HEK293 (cell line): Measurements from ENCODE around the gene COPG2.
"Not testable (repeated sequence)": the region's sequence is repeated elsewhere in the genome, so short reads cannot be mapped to it uniquely, and the experiment has no call there.

Experiments used
- CTCF ChIA-PET: fragments of 350-600 bp; formaldehyde crosslinking; extraction: SDS; loops from one replicate; lab custom pipeline; 2021; ENCODE audit warnings: antibody characterized with exemption; lab: Yijun Ruan, JAX
- POLR2A ChIA-PET: fragments of 300-600 bp; formaldehyde crosslinking; extraction: SDS; loops from one replicate; lab custom pipeline; 2020; ENCODE audit warnings: antibody characterized with exemption, inconsistent platforms; lab: Yijun Ruan, JAX
- H3K27ac ChIP-seq: fragments of 200-500 bp; sonication (Bioruptor generic); 2 replicates; pipeline ENCODE4 v1.5.1; 2014; ENCODE audit warnings: low read depth, low read length, control low read depth, inconsistent platforms; ENCODE audit errors: extremely low read depth
- H3K36me3 ChIP-seq, 2 experiments: fragments of 200-500 bp in 1 of 2; sonication (Bioruptor generic) in 1 of 2; 1 replicate in 1 of 2; 2 replicates in 1 of 2; pipeline ENCODE4 v1.5.1; 2014 to 2017; ENCODE audit warnings: inconsistent platforms in 2 of 2, low read length in 2 of 2; ENCODE audit not compliant: control insufficient read depth in 2 of 2, insufficient read depth in 1 of 2
- H3K4me1 ChIP-seq: fragments of 200-500 bp; sonication (Bioruptor generic); 2 replicates; pipeline ENCODE4 v1.5.1; 2014; ENCODE audit warnings: mild to moderate bottlenecking, low read length, inconsistent platforms; ENCODE audit not compliant: control insufficient read depth, insufficient read depth
- H3K4me3 ChIP-seq: 2 replicates; pipeline ENCODE4 v1.5.1; 2011; ENCODE audit warnings: low read depth, mild to moderate bottlenecking, control low read depth, low read length, moderate library complexity
- H3K9me3 ChIP-seq: fragments of 200-500 bp; sonication (Bioruptor generic); 2 replicates; pipeline ENCODE4 v1.5.1; 2014; ENCODE audit warnings: low read depth, low read length, inconsistent platforms; ENCODE audit not compliant: control insufficient read depth, insufficient read depth
- ZBTB8A ChIP-seq: fragments of 450-650 bp; formaldehyde crosslinking; IDR thresholded peaks from 2 replicates; pipeline ENCODE4 v1.5.1; 2016; ENCODE audit warnings: missing biosample characterization, missing genetic modification characterization
- ZNF140 ChIP-seq: fragments of 450-650 bp; formaldehyde crosslinking; IDR thresholded peaks from 2 replicates; pipeline ENCODE4 v1.5.1; 2016; ENCODE audit warnings: missing biosample characterization, missing genetic modification characterization
- ZNF19 ChIP-seq: fragments of 450-650 bp; formaldehyde crosslinking; IDR thresholded peaks from 2 replicates; pipeline ENCODE4; 2016; ENCODE audit warnings: missing biosample characterization, missing genetic modification characterization, low read depth
- ZNF266 ChIP-seq: fragments of 450-650 bp; formaldehyde crosslinking; IDR thresholded peaks from 2 replicates; pipeline ENCODE4 v1.5.1; 2016; ENCODE audit warnings: missing biosample characterization, missing genetic modification characterization, low read depth
- ZNF354C ChIP-seq: fragments of 450-650 bp; formaldehyde crosslinking; IDR thresholded peaks from 2 replicates; pipeline ENCODE4 v1.5.1; 2016; ENCODE audit warnings: missing biosample characterization, missing genetic modification characterization, low read depth, borderline replicate concordance
- ZNF404 ChIP-seq: fragments of 450-650 bp; formaldehyde crosslinking; IDR thresholded peaks from 2 replicates; pipeline ENCODE4 v1.5.1; 2017; ENCODE audit warnings: missing biosample characterization, missing genetic modification characterization
- ZNF416 ChIP-seq: fragments of 450-650 bp; formaldehyde crosslinking; IDR thresholded peaks from 2 replicates; pipeline ENCODE4 v1.5.1; 2016; ENCODE audit warnings: missing biosample characterization, missing genetic modification characterization
- ZNF426 ChIP-seq: fragments of 450-650 bp; formaldehyde crosslinking; IDR thresholded peaks from 2 replicates; pipeline ENCODE4 v1.5.1; 2017; ENCODE audit warnings: missing biosample characterization, missing genetic modification characterization, mild to moderate bottlenecking, inconsistent platforms, moderate library complexity
- ZNF501 ChIP-seq: fragments of 450-650 bp; formaldehyde crosslinking; IDR thresholded peaks from 2 replicates; pipeline ENCODE4 v1.5.1; 2016; ENCODE audit warnings: missing biosample characterization, missing genetic modification characterization
- ZNF555 ChIP-seq: fragments of 450-650 bp; formaldehyde crosslinking; conservative IDR thresholded peaks from 2 replicates; pipeline ENCODE4 v1.5.1; 2017; ENCODE audit warnings: missing biosample characterization, mild to moderate bottlenecking, missing genetic modification characterization, inconsistent platforms
- ZNF600 ChIP-seq: fragments of 450-650 bp; formaldehyde crosslinking; IDR thresholded peaks from 2 replicates; pipeline ENCODE4 v1.5.1; 2016; ENCODE audit warnings: missing biosample characterization, missing genetic modification characterization
- ZNF654 ChIP-seq: fragments of 450-650 bp; formaldehyde crosslinking; IDR thresholded peaks from 2 replicates; pipeline ENCODE4 v1.5.1; 2016; ENCODE audit warnings: low read depth, missing biosample characterization, missing genetic modification characterization
- ZNF791 ChIP-seq: fragments of 450-650 bp; formaldehyde crosslinking; IDR thresholded peaks from 2 replicates; pipeline ENCODE4 v1.5.1; 2016; ENCODE audit warnings: missing biosample characterization, missing genetic modification characterization
- ZXDB ChIP-seq: fragments of 450-650 bp; formaldehyde crosslinking; IDR thresholded peaks from 2 replicates; pipeline ENCODE4 v1.5.1; 2016; ENCODE audit warnings: missing biosample characterization, missing genetic modification characterization
- TF ChIP-seq, protein P1 (sequence below): fragments of 450-650 bp; formaldehyde crosslinking; IDR thresholded peaks from 2 replicates; pipeline ENCODE4 v1.5.1; 2016; ENCODE audit warnings: missing biosample characterization, missing genetic modification characterization
- TF ChIP-seq, protein P2 (sequence below): fragments of 450-650 bp; formaldehyde crosslinking; conservative IDR thresholded peaks from 2 replicates; pipeline ENCODE4 v1.5.1; 2016; ENCODE audit warnings: low read depth, missing biosample characterization, missing genetic modification characterization
- TF ChIP-seq, protein P3 (sequence below): fragments of 450-650 bp; formaldehyde crosslinking; IDR thresholded peaks from 2 replicates; pipeline ENCODE4 v1.5.1; 2016; ENCODE audit warnings: missing biosample characterization, missing genetic modification characterization
- TF ChIP-seq, protein P4 (sequence below): fragments of 450-650 bp; formaldehyde crosslinking; conservative IDR thresholded peaks from 2 replicates; pipeline ENCODE4 v1.5.1; 2016; ENCODE audit warnings: low read depth, missing biosample characterization, missing genetic modification characterization

COPG2 gene

DNA sequence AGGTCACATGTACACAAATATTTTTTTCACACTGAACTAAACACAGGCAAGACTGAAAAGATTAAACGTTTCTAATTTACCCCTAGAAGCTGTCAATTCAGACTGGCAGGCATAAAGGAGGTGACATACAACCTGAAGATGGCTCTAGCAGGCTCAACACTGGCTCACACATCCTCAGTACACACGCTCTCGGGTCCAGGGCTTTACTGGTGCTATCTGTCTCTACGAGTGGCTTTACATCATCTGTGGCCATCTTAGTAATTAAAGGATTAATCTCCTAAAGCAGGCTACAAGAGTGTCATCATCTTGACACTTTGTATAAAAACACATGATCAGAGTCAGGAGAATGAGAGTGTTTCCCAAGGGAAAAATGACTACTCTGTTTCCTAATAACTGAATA lies 57.3 kb downstream of the COPG2 start:
- H3K9me3 ChIP-seq = no peaks in the 10 kb centered on the region; the same call in 1 of the 2 replicates
- ChIA-PET CTCF (interaction anchor here (1.3 kb wide), 1 partner anchor 9 kb away, joined by 8 read pairs; no protein-coding TSS in a partner anchor), POLR2A (no interaction called here)
- no peak overlapping the region for H3K4me3 ChIP-seq
- H3K4me1 ChIP-seq = no peaks in the 10 kb centered on the region
- TF ChIP-seq ZNF654 (tag by site-specific recombination) = no peak
- TF ChIP-seq, protein P1, sequence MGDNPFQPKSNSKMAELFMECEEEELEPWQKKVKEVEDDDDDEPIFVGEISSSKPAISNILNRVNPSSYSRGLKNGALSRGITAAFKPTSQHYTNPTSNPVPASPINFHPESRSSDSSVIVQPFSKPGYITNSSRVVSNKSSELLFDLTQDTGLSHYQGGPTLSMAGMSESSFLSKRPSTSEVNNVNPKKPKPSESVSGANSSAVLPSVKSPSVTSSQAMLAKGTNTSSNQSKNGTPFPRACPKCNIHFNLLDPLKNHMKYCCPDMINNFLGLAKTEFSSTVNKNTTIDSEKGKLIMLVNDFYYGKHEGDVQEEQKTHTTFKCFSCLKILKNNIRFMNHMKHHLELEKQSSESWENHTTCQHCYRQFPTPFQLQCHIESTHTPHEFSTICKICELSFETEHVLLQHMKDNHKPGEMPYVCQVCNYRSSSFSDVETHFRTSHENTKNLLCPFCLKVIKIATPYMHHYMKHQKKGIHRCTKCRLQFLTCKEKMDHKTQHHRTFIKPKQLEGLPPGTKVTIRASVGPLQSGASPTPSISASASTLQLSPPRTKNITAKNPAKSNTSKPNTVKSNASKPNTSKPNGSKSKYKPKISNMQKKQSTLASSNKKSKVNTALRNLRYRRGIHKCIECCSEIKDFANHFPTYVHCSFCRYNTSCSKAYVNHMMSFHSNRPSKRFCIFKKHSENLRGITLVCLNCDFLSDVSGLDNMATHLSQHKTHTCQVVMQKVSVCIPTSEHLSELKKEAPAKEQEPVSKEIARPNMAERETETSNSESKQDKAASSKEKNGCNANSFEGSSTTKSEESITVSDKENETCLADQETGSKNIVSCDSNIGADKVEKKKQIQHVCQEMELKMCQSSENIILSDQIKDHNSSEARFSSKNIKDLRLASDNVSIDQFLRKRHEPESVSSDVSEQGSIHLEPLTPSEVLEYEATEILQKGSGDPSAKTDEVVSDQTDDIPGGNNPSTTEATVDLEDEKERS (tag by site-specific recombination) = no peak
- no peak for TF ChIP-seq ZNF416 (tag by site-specific recombination)
- no peak for TF ChIP-seq ZNF600 (tag by site-specific recombination)
- H3K36me3 ChIP-seq = peaks cover 17 to 45% of the 10 kb centered on the region in 2 experiments
- no peak overlapping the region for H3K27ac ChIP-seq

DNA sequence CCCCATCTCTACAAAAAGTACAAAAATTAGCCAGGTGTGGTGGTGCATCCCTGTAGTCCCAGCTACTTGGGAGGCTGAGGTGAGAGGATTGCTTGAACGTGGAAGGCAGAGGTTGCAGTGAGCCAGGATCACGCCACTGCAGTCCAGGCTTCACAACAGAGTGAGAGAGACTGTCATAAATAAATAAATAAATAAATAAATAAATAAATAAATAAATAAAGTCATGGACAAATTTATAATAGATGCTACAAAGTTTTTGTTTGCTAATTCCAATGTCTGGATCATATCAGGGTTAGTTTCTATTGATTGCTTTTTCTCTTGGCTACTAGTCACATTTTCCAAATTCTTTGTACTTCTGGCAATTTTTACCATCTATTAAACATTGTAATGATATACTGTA lies 61.5 kb downstream of the COPG2 start:
- H3K9me3 ChIP-seq, H3K4me3 ChIP-seq, H3K4me1 ChIP-seq, CTCF ChIA-PET, H3K27ac ChIP-seq: not testable (repeated sequence)
- POLR2A ChIA-PET = interaction anchor here (0.6 kb wide), 1 partner anchor 381 kb away, joined by 3 read pairs; no protein-coding TSS in a partner anchor
- H3K36me3 ChIP-seq = peaks cover 21 to 34% of the 10 kb centered on the region in 2 experiments
- TF ChIP-seq ZNF354C (tag by site-specific recombination) (0 out of 2 replicates have a peak, but pooled peaks have one; percentile 22), ZNF19 (tag by site-specific recombination) (0 out of 2 replicates have a peak, but pooled peaks have one; percentile 41), ZNF426 (peak; percentile 80), ZNF555 (tag by site-specific recombination) (peak; percentile 64), ZBTB8A (tag by site-specific recombination) (peak; percentile 48; the same call in 1 of the 2 replicates), ZXDB (tag by site-specific recombination) (peak; percentile 36; the same call in 1 of the 2 replicates), ZNF404 (tag by site-specific recombination) (0 out of 2 replicates have a peak, but pooled peaks have one; percentile 67), ZNF140 (tag by site-specific recombination) (peak; percentile 75), ZNF791 (0 out of 2 replicates have a peak, but pooled peaks have one; percentile 17), ZNF266 (tag by site-specific recombination) (peak; percentile 71; the same call in 1 of the 2 replicates), ZNF654 (tag by site-specific recombination) (peak; percentile 28), ZNF501 (tag by site-specific recombination) (0 out of 2 replicates have a peak, but pooled peaks have one; percentile 29)
- TF ChIP-seq, protein P2, sequence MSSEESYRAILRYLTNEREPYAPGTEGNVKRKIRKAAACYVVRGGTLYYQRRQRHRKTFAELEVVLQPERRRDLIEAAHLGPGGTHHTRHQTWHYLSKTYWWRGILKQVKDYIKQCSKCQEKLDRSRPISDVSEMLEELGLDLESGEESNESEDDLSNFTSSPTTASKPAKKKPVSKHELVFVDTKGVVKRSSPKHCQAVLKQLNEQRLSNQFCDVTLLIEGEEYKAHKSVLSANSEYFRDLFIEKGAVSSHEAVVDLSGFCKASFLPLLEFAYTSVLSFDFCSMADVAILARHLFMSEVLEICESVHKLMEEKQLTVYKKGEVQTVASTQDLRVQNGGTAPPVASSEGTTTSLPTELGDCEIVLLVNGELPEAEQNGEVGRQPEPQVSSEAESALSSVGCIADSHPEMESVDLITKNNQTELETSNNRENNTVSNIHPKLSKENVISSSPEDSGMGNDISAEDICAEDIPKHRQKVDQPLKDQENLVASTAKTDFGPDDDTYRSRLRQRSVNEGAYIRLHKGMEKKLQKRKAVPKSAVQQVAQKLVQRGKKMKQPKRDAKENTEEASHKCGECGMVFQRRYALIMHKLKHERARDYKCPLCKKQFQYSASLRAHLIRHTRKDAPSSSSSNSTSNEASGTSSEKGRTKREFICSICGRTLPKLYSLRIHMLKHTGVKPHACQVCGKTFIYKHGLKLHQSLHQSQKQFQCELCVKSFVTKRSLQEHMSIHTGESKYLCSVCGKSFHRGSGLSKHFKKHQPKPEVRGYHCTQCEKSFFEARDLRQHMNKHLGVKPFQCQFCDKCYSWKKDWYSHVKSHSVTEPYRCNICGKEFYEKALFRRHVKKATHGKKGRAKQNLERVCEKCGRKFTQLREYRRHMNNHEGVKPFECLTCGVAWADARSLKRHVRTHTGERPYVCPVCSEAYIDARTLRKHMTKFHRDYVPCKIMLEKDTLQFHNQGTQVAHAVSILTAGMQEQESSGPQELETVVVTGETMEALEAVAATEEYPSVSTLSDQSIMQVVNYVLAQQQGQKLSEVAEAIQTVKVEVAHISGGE (tag by site-specific recombination) = peak; percentile 70
- TF ChIP-seq, protein P3, sequence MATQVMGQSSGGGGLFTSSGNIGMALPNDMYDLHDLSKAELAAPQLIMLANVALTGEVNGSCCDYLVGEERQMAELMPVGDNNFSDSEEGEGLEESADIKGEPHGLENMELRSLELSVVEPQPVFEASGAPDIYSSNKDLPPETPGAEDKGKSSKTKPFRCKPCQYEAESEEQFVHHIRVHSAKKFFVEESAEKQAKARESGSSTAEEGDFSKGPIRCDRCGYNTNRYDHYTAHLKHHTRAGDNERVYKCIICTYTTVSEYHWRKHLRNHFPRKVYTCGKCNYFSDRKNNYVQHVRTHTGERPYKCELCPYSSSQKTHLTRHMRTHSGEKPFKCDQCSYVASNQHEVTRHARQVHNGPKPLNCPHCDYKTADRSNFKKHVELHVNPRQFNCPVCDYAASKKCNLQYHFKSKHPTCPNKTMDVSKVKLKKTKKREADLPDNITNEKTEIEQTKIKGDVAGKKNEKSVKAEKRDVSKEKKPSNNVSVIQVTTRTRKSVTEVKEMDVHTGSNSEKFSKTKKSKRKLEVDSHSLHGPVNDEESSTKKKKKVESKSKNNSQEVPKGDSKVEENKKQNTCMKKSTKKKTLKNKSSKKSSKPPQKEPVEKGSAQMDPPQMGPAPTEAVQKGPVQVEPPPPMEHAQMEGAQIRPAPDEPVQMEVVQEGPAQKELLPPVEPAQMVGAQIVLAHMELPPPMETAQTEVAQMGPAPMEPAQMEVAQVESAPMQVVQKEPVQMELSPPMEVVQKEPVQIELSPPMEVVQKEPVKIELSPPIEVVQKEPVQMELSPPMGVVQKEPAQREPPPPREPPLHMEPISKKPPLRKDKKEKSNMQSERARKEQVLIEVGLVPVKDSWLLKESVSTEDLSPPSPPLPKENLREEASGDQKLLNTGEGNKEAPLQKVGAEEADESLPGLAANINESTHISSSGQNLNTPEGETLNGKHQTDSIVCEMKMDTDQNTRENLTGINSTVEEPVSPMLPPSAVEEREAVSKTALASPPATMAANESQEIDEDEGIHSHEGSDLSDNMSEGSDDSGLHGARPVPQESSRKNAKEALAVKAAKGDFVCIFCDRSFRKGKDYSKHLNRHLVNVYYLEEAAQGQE = peak; percentile 55; the same call in 1 of the 2 replicates
- TF ChIP-seq, protein P4, sequence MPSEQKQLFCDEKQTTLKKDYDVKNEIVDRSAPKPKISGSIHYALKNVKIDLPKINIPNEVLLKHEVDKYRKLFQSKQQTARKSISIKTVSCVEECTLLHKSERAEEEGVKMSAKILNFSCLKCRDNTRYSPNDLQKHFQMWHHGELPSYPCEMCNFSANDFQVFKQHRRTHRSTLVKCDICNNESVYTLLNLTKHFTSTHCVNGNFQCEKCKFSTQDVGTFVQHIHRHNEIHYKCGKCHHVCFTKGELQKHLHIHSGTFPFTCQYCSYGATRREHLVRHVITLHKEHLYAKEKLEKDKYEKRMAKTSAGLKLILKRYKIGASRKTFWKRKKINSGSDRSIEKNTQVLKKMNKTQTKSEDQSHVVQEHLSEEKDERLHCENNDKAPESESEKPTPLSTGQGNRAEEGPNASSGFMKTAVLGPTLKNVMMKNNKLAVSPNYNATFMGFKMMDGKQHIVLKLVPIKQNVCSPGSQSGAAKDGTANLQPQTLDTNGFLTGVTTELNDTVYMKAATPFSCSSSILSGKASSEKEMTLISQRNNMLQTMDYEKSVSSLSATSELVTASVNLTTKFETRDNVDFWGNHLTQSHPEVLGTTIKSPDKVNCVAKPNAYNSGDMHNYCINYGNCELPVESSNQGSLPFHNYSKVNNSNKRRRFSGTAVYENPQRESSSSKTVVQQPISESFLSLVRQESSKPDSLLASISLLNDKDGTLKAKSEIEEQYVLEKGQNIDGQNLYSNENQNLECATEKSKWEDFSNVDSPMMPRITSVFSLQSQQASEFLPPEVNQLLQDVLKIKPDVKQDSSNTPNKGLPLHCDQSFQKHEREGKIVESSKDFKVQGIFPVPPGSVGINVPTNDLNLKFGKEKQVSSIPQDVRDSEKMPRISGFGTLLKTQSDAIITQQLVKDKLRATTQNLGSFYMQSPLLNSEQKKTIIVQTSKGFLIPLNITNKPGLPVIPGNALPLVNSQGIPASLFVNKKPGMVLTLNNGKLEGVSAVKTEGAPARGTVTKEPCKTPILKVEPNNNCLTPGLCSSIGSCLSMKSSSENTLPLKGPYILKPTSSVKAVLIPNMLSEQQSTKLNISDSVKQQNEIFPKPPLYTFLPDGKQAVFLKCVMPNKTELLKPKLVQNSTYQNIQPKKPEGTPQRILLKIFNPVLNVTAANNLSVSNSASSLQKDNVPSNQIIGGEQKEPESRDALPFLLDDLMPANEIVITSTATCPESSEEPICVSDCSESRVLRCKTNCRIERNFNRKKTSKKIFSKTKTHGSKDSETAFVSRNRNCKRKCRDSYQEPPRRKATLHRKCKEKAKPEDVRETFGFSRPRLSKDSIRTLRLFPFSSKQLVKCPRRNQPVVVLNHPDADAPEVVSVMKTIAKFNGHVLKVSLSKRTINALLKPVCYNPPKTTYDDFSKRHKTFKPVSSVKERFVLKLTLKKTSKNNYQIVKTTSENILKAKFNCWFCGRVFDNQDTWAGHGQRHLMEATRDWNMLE (tag by site-specific recombination) = peak; percentile 81
